Mononuclear cell (primary cell): Measurements from ENCODE around the gene PLEKHB1. TPM values are rescaled to one million over a fixed set of nuclear protein-coding genes. Genes with fewer than 3 reads are reported as not detected.
A peak's percentile ranks its signal among the peaks of the same experiment; 100 is the strongest.

Source experiments
- H3K27me3 ChIP-seq: 2 replicates; pipeline ENCODE4 v1.6.0; 2011; ENCODE audit warnings: low read length, control low read depth; ENCODE audit not compliant: insufficient read depth
- H3K4me1 ChIP-seq: 2 replicates; pipeline ENCODE4 v1.5.1; 2011; ENCODE audit warnings: mild to moderate bottlenecking, low read length, control low read depth; ENCODE audit not compliant: insufficient read depth
- H3K4me3 ChIP-seq: 2 replicates; pipeline ENCODE4 v1.5.1; 2011; ENCODE audit warnings: mild to moderate bottlenecking, low read length, moderate library complexity
- H3K9me3 ChIP-seq: 2 replicates; pipeline ENCODE4 v1.5.1; 2011; ENCODE audit warnings: low read depth, mild to moderate bottlenecking, control low read depth, low read length
- total RNA-seq: library from RNA; depleted of rRNA; stranded (reverse); fragments of >200 nt; gene quantifications from one replicate; pipeline ENCODE4 v1.2.3, GENCODE V29; 2012

Gene PLEKHB1, protein sequence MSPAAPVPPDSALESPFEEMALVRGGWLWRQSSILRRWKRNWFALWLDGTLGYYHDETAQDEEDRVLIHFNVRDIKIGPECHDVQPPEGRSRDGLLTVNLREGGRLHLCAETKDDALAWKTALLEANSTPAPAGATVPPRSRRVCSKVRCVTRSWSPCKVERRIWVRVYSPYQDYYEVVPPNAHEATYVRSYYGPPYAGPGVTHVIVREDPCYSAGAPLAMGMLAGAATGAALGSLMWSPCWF
- total RNA-seq = 15.3 TPM

- Histone ChIP-seq H3K9me3 (no peaks in the 10 kb centered on the region), H3K4me1 (peaks cover 22% of the 10 kb centered on the region), H3K4me3 (no peak within 1 kb of the TSS), H3K27me3 (no peaks in the 10 kb centered on the region)
Measured at GRCh38 chr11:73645972-73646631, at the start of gene PLEKHB1. PLEKHB1 (plus strand) TSS chr11:73646581; CDS start chr11:73646609, 28 bp downstream.

DNA sequence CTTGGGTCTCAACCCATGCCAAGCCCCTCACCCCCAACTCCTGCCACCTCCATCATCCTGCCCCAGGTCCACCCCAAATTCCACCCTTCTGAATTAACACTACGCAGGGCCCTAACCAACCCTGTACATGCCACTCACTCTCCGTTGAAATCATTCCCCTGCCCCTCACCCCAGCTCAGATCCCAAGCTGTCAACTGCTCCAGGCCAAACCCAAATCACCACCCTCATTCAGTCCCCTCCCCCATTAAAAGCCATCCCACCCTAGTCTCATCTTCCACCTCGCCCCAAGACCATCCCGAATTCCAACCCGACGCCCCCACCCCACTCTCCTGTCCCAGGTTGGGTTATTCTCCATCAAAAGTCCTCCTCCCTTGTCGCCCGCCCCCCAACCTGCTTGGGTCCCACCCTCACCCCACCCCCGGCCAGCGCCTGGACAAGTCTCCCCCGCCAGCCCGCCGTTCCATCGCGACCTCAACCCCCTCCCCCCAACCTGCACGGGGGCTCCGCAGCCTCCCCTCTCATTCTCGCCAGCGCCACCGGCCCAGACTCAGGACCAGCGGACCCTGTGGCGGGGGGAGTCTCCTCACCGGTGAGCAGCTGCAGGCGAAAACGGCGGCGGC lies 48.9 kb upstream of the PLEKHB1 start:
- H3K27me3 ChIP-seq = no peaks in the 10 kb centered on the region
- peaks cover 19% of the 10 kb centered on the region for H3K4me1 ChIP-seq
- peak overlapping the region; percentile 86 for H3K4me3 ChIP-seq
- H3K9me3 ChIP-seq = no peaks in the 10 kb centered on the region

DNA sequence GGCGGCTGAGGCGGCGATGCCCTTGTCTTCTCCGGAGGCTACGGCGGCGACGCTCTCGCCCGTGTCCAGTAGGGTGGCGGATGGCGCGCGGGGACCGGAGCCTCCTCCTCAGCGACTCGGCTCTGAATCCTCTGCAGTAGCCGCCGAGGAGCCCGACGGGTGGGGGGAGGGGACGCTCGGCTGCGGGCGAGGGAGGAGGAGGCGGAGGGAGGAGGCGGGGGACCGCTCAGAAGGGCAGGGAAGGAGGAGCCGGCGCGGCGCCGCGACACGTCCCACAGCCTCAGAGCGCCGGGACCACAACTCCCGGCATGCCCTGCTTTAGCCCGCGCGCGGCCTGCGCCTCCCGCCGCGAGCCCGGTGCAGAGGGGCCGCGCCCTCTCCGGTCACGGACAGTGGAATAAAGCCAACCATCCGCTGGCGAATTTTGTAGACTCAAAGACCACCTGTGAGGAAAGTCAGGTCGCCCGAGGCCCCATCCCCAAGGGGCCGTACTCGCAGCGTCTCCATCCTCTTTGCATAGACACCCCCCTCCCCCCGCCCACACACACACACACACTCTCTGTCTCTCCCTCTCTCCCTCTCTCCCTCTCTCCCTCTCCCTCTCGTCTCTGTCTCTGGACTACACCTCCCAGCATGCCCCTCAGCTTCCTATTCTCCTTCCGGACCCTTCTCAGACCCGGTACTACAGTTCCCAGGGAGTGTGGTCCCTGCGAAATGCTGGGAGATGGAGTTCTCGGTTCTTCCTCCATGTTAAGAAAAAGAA lies 48.2 kb upstream of the PLEKHB1 start, which contains the start of gene FAM168A:
Gene FAM168A, minus strand, starts transcription at position 157 of the 763 bp plus-strand sequence. CDS start 129,638 bp downstream, outside the sequence.
- Histone ChIP-seq H3K9me3 (no peaks in the 10 kb centered on the region), H3K4me3 (peak within 1 kb of the TSS; percentile 86), H3K27me3 (no peaks in the 10 kb centered on the region), H3K4me1 (peaks cover 19% of the 10 kb centered on the region)

- Histone ChIP-seq H3K9me3 (no peaks in the 10 kb centered on the region), H3K4me1 (peaks cover 19% of the 10 kb centered on the region), H3K4me3 (peak overlapping the region; percentile 86), H3K27me3 (no peaks in the 10 kb centered on the region)
Measured at GRCh38 chr11:73598719-73599379, 47.5 kb upstream of the PLEKHB1 start.

GRCh38 chr11:73612601-73613140 lies 33.7 kb upstream of the PLEKHB1 start:
- no peaks in the 10 kb centered on the region for H3K4me1 ChIP-seq
- H3K27me3 ChIP-seq = no peaks in the 10 kb centered on the region
- H3K9me3 ChIP-seq = no peaks in the 10 kb centered on the region
- no peak overlapping the region for H3K4me3 ChIP-seq

GRCh38 chr11:73614591-73614990 lies 31.8 kb upstream of the PLEKHB1 start:
- H3K9me3 ChIP-seq = no peaks in the 10 kb centered on the region
- no peaks in the 10 kb centered on the region for H3K27me3 ChIP-seq
- no peak overlapping the region for H3K4me3 ChIP-seq
- peaks cover 7% of the 10 kb centered on the region for H3K4me1 ChIP-seq

- Histone ChIP-seq H3K4me3 (no peak overlapping the region), H3K27me3 (no peaks in the 10 kb centered on the region), H3K9me3 (no peaks in the 10 kb centered on the region), H3K4me1 (peaks cover 46% of the 10 kb centered on the region)
Measured at GRCh38 chr11:73622926-73623593, 23.3 kb upstream of the PLEKHB1 start.

- H3K4me3 ChIP-seq = no peak overlapping the region
- peaks cover 42% of the 10 kb centered on the region for H3K4me1 ChIP-seq
- H3K27me3 ChIP-seq = no peaks in the 10 kb centered on the region
- no peaks in the 10 kb centered on the region for H3K9me3 ChIP-seq
Measured at GRCh38 chr11:73623686-73624085, 22.7 kb upstream of the PLEKHB1 start.

- no peak overlapping the region for H3K4me3 ChIP-seq
- H3K4me1 ChIP-seq = peaks cover 40% of the 10 kb centered on the region
- no peaks in the 10 kb centered on the region for H3K27me3 ChIP-seq
- no peaks in the 10 kb centered on the region for H3K9me3 ChIP-seq
Measured at GRCh38 chr11:73625696-73626318, 20.6 kb upstream of the PLEKHB1 start.

DNA sequence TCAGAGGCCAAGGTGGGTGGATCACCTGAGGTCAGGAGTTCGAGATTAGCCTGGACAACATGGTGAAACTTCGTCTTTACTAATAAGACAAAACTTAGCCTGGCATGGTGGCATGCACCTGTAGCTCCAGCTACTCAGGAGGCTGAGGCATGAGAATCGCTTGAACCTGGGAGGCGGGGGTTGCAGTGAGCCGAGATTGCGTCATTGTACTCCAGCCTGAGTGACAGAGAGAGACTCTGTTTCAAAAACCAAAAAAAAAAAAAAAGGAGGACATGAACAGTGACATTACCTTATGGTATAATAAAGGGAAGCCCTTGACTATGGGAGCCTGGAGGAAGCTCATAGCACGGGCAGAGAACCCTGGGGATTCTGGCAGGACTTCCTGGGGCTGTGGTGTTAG lies 16.5 kb upstream of the PLEKHB1 start:
- H3K27me3 ChIP-seq = no peaks in the 10 kb centered on the region
- H3K4me1 ChIP-seq = peaks cover 11% of the 10 kb centered on the region
- no peaks in the 10 kb centered on the region for H3K9me3 ChIP-seq
- no peak overlapping the region for H3K4me3 ChIP-seq

DNA sequence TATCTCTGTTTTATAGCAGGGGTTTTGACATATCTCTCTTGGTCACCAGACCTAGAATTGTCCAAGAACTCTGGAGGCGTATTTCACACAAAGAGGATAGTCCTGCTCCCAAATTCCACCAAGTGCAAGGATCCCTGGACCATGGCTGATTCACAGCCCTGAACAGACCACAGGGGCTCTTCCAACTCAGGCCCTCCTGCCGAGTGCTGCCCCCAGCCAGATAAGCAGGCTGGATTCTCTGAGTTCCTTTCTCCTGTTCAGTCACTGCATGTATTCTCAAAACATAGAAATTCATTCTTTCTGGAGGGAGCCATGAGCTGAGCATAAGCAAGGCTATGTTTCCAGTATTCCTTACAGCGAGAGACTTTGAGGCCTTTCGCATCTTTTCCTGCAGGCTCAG lies 13.4 kb upstream of the PLEKHB1 start:
- Histone ChIP-seq H3K4me3 (no peak overlapping the region), H3K9me3 (no peaks in the 10 kb centered on the region), H3K4me1 (no peaks in the 10 kb centered on the region), H3K27me3 (no peaks in the 10 kb centered on the region)

- H3K9me3 ChIP-seq = no peaks in the 10 kb centered on the region
- H3K27me3 ChIP-seq = no peaks in the 10 kb centered on the region
- H3K4me3 ChIP-seq = no peak overlapping the region
- no peaks in the 10 kb centered on the region for H3K4me1 ChIP-seq
Measured at GRCh38 chr11:73633999-73634398, 12.4 kb upstream of the PLEKHB1 start.

- H3K27me3 ChIP-seq = no peaks in the 10 kb centered on the region
- H3K4me1 ChIP-seq = no peaks in the 10 kb centered on the region
- H3K9me3 ChIP-seq = no peaks in the 10 kb centered on the region
- H3K4me3 ChIP-seq = no peak overlapping the region
Measured at GRCh38 chr11:73635721-73636120, 10.7 kb upstream of the PLEKHB1 start.
